Keratinocyte (primary cell): ENCODE data around the gene STARD5.

Experiments used
- EZH2 ChIP-seq: IDR thresholded peaks from one replicate; pipeline ENCODE4 v1.6.1; 2012; ENCODE audit warnings: inconsistent platforms, mild to moderate bottlenecking, low read length, moderate library complexity
- TF ChIP-seq, protein P1 (sequence below), 3 experiments: IDR thresholded peaks in 1 of 3; conservative IDR thresholded peaks in 1 of 3; optimal IDR thresholded peaks in 1 of 3; 2 replicates in 2 of 3; 3 replicates in 1 of 3; pipeline versions ENCODE3 to v1.5.1; 2011; ENCODE audit warnings: low read length in 3 of 3, mild to moderate bottlenecking in 3 of 3, moderate library complexity in 2 of 3, control low read depth in 1 of 3, inconsistent platforms in 1 of 3; ENCODE audit not compliant: insufficient read depth in 2 of 3; ENCODE audit errors: extremely low read depth in 1 of 3

DNA sequence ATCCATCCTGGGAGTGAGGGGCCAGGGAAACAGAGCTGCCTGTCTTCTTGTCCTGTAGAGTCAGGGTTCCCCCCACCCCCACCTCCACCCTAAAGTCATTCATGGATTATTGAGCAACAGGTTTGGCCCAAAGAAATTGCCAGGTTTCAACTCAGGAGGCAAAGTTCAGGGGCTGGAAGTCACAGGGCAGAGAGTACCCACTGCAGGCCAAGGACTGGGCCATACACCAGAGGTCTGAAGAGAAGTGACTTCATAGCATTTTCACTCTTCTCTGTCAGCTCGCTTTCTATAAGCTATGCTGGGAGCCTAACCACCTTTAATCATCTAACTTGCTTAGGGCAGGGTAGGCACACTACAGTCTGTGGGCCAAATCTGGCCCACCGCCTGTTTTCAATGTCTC, 50.1 kb downstream of the STARD5 start:
- TF ChIP-seq, protein P1, sequence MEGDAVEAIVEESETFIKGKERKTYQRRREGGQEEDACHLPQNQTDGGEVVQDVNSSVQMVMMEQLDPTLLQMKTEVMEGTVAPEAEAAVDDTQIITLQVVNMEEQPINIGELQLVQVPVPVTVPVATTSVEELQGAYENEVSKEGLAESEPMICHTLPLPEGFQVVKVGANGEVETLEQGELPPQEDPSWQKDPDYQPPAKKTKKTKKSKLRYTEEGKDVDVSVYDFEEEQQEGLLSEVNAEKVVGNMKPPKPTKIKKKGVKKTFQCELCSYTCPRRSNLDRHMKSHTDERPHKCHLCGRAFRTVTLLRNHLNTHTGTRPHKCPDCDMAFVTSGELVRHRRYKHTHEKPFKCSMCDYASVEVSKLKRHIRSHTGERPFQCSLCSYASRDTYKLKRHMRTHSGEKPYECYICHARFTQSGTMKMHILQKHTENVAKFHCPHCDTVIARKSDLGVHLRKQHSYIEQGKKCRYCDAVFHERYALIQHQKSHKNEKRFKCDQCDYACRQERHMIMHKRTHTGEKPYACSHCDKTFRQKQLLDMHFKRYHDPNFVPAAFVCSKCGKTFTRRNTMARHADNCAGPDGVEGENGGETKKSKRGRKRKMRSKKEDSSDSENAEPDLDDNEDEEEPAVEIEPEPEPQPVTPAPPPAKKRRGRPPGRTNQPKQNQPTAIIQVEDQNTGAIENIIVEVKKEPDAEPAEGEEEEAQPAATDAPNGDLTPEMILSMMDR (optimal IDR thresholded peaks at IDR 0.05 in 1 of 3, IDR thresholded peaks at IDR 0.05 in 1 of 3, conservative IDR thresholded peaks at IDR 0.05 in 1 of 3; ENCODE audit: extremely low read depth in 1 of 3, insufficient read depth in 2 of 3, low read length in 3 of 3) = no peak
- TF ChIP-seq EZH2 = no peak
